HS-5 (cell line): ENCODE measurements around the gene LARP4B.

Experiments used
- DNase-seq: peaks from one replicate; pipeline ENCODE4 v3.0.0-alpha.2; 2012; ENCODE audit warnings: low read depth

The LARP4B gene

GRCh38 chr10:767794-768193 is 163.7 kb downstream of the LARP4B start:
- DNase-seq: no peak

GRCh38 chr10:767211-767610 is 164.3 kb downstream of the LARP4B start:
- DNase-seq: no peak

GRCh38 chr10:761376-761775 is 170.1 kb downstream of the LARP4B start:
- DNase-seq: no peak

- DNase-seq: no peak
Measured at GRCh38 chr10:760622-761021, 170.9 kb downstream of the LARP4B start.

GRCh38 chr10:759898-760477 is 171.5 kb downstream of the LARP4B start:
- no peak for DNase-seq
